Measurements from ENCODE around the gene FOXP1.

The FOXP1 gene

DNA sequence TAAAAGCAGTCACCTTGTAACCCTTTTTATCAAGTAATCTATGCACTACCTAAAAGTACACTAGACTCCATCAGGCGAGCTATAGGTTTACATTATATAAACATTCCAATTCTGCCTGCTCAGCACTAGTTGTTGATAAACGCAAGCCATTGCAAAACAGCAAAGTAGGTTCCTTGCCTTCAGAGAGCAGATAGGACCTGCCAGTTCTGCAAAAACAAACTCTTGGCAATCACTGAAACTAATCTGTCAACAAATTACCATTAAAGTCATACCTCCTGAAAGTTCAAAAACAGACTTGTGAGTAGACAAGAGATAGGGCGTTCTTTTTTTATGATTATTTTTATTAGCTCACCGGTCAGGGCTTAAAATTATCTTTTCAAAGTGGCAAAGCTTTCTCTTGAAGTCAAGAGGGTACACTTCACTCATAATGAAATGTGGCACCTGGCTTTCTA, 392.5 kb downstream of the FOXP1 start (continued):
- TF ChIP-seq CREB5 (CRISPR knock-in tag; IDR thresholded peaks at IDR 0.05; ENCODE audit: low read depth) (no peak), ESRRG (CRISPR knock-in tag; IDR thresholded peaks at IDR 0.05) (no peak), PPARA (CRISPR knock-in tag; IDR thresholded peaks at IDR 0.05; ENCODE audit: borderline replicate concordance) (no peak), ZC3H10 (CRISPR knock-in tag; IDR thresholded peaks at IDR 0.05) (no peak)

DNA sequence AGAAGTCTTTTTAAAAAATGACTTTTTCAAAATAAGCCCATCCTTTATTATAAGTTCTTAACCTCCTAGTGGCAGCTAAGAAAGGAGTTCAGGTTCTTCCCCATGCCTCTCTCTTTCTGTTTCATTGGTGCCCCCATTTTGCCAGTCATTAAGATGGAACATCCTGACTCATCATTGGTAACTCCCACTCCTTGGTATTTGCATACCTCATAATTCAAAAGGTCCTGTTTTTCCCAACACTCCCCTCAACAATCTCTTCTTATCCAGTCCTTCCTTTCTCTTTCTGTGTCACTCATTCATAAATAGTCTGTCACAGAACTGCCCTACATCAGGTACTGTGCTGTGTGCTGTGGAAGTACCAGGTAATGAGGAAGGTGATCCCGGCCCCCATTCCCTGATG, 394.0 kb downstream of the FOXP1 start:
- TF ChIP-seq PATZ1 (CRISPR knock-in tag; IDR thresholded peaks at IDR 0.05; ENCODE audit: borderline replicate concordance) = no peak
- TF ChIP-seq, protein P1, sequence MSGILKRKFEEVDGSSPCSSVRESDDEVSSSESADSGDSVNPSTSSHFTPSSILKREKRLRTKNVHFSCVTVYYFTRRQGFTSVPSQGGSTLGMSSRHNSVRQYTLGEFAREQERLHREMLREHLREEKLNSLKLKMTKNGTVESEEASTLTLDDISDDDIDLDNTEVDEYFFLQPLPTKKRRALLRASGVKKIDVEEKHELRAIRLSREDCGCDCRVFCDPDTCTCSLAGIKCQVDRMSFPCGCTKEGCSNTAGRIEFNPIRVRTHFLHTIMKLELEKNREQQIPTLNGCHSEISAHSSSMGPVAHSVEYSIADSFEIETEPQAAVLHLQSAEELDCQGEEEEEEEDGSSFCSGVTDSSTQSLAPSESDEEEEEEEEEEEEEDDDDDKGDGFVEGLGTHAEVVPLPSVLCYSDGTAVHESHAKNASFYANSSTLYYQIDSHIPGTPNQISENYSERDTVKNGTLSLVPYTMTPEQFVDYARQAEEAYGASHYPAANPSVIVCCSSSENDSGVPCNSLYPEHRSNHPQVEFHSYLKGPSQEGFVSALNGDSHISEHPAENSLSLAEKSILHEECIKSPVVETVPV (CRISPR knock-in tag; IDR thresholded peaks at IDR 0.05) = no peak
- TF ChIP-seq BACH2 (CRISPR knock-in tag; IDR thresholded peaks at IDR 0.05; ENCODE audit: borderline replicate concordance) = no peak
- no peak for TF ChIP-seq POU6F1 (CRISPR knock-in tag; IDR thresholded peaks at IDR 0.05; ENCODE audit: borderline replicate concordance, low read depth)
- TF ChIP-seq ZFP3 (CRISPR knock-in tag; IDR thresholded peaks at IDR 0.05) = no peak
- TF ChIP-seq CREB5 (CRISPR knock-in tag; IDR thresholded peaks at IDR 0.05; ENCODE audit: low read depth) = no peak
- TF ChIP-seq, protein P2, sequence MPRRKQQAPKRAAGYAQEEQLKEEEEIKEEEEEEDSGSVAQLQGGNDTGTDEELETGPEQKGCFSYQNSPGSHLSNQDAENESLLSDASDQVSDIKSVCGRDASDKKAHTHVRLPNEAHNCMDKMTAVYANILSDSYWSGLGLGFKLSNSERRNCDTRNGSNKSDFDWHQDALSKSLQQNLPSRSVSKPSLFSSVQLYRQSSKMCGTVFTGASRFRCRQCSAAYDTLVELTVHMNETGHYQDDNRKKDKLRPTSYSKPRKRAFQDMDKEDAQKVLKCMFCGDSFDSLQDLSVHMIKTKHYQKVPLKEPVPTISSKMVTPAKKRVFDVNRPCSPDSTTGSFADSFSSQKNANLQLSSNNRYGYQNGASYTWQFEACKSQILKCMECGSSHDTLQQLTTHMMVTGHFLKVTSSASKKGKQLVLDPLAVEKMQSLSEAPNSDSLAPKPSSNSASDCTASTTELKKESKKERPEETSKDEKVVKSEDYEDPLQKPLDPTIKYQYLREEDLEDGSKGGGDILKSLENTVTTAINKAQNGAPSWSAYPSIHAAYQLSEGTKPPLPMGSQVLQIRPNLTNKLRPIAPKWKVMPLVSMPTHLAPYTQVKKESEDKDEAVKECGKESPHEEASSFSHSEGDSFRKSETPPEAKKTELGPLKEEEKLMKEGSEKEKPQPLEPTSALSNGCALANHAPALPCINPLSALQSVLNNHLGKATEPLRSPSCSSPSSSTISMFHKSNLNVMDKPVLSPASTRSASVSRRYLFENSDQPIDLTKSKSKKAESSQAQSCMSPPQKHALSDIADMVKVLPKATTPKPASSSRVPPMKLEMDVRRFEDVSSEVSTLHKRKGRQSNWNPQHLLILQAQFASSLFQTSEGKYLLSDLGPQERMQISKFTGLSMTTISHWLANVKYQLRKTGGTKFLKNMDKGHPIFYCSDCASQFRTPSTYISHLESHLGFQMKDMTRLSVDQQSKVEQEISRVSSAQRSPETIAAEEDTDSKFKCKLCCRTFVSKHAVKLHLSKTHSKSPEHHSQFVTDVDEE (CRISPR knock-in tag; IDR thresholded peaks at IDR 0.05) = no peak
- no peak for TF ChIP-seq SNAI2 (CRISPR knock-in tag; IDR thresholded peaks at IDR 0.05)
- TF ChIP-seq ZFP30 (CRISPR knock-in tag; IDR thresholded peaks at IDR 0.05) = no peak
- no peak for TF ChIP-seq GLIS3 (CRISPR knock-in tag; IDR thresholded peaks at IDR 0.05)
- TF ChIP-seq ARNTL (CRISPR knock-in tag; IDR thresholded peaks at IDR 0.05; ENCODE audit: borderline replicate concordance, low read depth) = no peak
- TF ChIP-seq ZNF565 (CRISPR knock-in tag; conservative IDR thresholded peaks at IDR 0.05; ENCODE audit: low read depth) = no peak
- TF ChIP-seq OSR1 (CRISPR knock-in tag; IDR thresholded peaks at IDR 0.05) = no peak
- no peak for TF ChIP-seq ZNF70 (CRISPR knock-in tag; IDR thresholded peaks at IDR 0.05)
- TF ChIP-seq CSDC2 (CRISPR knock-in tag; IDR thresholded peaks at IDR 0.05) = no peak
- no peak for ATAC-seq

- no peak for ATAC-seq
- TF ChIP-seq ZFP30 (CRISPR knock-in tag; IDR thresholded peaks at IDR 0.05) = no peak
- no peak for TF ChIP-seq CREB5 (CRISPR knock-in tag; IDR thresholded peaks at IDR 0.05; ENCODE audit: low read depth)
- no peak for TF ChIP-seq BACH2 (CRISPR knock-in tag; IDR thresholded peaks at IDR 0.05; ENCODE audit: borderline replicate concordance)
- no peak for TF ChIP-seq ESRRG (CRISPR knock-in tag; IDR thresholded peaks at IDR 0.05)
- no peak for TF ChIP-seq SNAI2 (CRISPR knock-in tag; IDR thresholded peaks at IDR 0.05)
- no peak for TF ChIP-seq ZNF70 (CRISPR knock-in tag; IDR thresholded peaks at IDR 0.05)
- TF ChIP-seq, protein P1 (CRISPR knock-in tag; IDR thresholded peaks at IDR 0.05) = no peak
- TF ChIP-seq ZNF565 (CRISPR knock-in tag; conservative IDR thresholded peaks at IDR 0.05; ENCODE audit: low read depth) = no peak
- no peak for TF ChIP-seq ZFP3 (CRISPR knock-in tag; IDR thresholded peaks at IDR 0.05)
- no peak for TF ChIP-seq PPARA (CRISPR knock-in tag; IDR thresholded peaks at IDR 0.05; ENCODE audit: borderline replicate concordance)
- TF ChIP-seq ISL1 (CRISPR knock-in tag; IDR thresholded peaks at IDR 0.05) = no peak
Measured at GRCh38 chr3:71187715-71188114, 395.8 kb downstream of the FOXP1 start.

Data from SK-N-SH treated with all-trans-retinoic acid at 6 μM for 48 hours (cell line).